Ishikawa (cell line): ENCODE results near the gene PLA2G2A.

Experiments used
- CEBPB ChIP-seq: IDR thresholded peaks from 2 replicates; pipeline ENCODE4 v1.6.1; 2012
- CREB1 ChIP-seq: IDR thresholded peaks from 2 replicates; pipeline ENCODE4 v1.6.1; 2012; ENCODE audit warnings: low read depth

DNA sequence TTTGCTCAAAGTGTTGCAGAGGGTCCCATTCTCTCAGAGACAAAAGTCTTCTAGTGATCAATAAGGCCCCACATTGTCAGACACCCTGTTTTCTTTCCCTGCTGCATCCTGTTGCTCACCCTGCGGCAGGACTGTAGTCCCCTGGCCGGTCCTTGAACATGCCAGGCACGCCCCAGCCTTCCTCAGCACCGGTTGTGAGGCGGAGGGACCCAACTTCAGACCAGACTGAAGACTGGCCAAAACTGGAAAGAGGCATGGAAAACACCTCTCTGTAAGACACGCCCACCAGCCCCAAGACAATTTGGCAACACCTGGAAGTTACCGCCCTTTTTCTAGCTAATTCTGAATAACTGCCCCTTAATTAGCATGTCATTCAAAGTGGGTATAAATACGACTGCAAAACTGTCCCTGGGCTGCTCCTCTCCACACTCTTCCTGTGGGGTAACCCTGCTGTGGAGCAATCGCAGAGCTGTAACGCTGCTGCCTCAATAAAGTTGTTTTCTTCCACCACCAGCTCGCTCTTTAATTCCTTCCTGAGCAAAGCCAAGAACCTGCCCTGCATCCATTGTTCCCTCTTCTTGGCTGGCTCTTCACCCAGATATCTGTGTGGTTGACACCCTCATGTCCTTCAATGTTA is 23.8 kb downstream of the PLA2G2A start:
- TF ChIP-seq CREB1 (no peak), CEBPB (no peak)
